ENCODE results near the gene DCUN1D2. TPM values are rescaled to one million over a fixed set of nuclear protein-coding genes. Genes with fewer than 3 reads are reported as not detected.

DCUN1D2 gene
- total and polyA plus RNA-seq, 8 donors: 4.8 to 18.3 (median 8.3) TPM

- DNase-seq: peak in 2 of 6 donors; percentile 48 to 61
- ATAC-seq: no peak
Measured at GRCh38 chr13:113407103-113407530, 83.4 kb downstream of the DCUN1D2 start.

DNA sequence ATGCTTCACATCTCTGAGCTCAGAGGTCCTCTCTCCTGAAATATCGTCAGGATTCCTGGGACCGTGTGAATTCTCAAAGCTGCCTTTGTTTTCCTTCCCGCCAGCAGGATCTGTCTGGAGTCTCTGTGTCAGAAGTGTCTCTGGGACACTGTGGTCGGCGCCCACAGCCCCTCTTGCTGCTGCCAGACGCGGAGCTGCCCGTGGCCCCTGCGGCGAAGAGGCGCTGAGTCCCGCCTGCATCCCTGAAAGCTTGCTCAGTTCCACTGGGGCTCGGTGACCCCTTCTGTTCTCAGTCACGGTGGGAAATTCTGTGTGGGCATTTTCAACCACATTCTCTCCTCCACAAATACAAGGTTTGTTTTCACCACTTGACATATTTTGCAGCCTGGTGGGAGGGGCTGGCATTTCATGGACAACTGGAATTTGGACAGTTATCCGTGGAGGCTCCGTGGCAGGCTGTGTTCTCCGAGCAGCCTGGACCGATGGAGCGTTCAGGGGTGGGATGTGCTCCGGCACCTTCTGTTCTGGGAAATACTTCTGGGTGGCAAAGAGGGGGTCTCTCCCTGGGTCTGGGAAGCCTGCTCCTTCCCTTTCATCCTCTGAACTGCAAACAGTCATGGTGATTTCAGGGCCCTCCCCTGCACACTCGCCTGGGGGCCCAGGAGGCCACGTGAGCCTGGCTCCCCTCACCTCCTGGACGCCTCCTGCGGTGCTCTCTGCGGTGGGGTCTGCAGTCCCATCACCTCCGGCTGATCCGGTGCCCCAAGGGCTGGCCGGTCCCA, 84.0 kb downstream of the DCUN1D2 start:
- Histone ChIP-seq H3K4me3 (no peak overlapping the region), H3K36me3 (no peaks in the 10 kb centered on the region), H3K27ac (no peak overlapping the region), H3K9me3 (no peaks in the 10 kb centered on the region), H3K4me1 (no peaks in the 10 kb centered on the region), H3K27me3 (no peaks in the 10 kb centered on the region)
- DNase-seq (peak in 2 of 6 donors; percentile 10 to 37), FAIRE-seq (no peak), ATAC-seq (no peak)
- TF ChIP-seq, protein P1, sequence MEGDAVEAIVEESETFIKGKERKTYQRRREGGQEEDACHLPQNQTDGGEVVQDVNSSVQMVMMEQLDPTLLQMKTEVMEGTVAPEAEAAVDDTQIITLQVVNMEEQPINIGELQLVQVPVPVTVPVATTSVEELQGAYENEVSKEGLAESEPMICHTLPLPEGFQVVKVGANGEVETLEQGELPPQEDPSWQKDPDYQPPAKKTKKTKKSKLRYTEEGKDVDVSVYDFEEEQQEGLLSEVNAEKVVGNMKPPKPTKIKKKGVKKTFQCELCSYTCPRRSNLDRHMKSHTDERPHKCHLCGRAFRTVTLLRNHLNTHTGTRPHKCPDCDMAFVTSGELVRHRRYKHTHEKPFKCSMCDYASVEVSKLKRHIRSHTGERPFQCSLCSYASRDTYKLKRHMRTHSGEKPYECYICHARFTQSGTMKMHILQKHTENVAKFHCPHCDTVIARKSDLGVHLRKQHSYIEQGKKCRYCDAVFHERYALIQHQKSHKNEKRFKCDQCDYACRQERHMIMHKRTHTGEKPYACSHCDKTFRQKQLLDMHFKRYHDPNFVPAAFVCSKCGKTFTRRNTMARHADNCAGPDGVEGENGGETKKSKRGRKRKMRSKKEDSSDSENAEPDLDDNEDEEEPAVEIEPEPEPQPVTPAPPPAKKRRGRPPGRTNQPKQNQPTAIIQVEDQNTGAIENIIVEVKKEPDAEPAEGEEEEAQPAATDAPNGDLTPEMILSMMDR (IDR thresholded peaks at IDR 0.05): no peak
- WGBS, 2 donors: 58 to 68% methylated on average over 28 of the region's 28 CpGs
- intact Hi-C loops (cut with DNase I): no loop called here

More at GRCh38 chr13:113407103-113407530, 83.4 kb downstream of the DCUN1D2 start:
- H3K27me3 ChIP-seq: no peaks in the 10 kb centered on the region
- 66 to 82% methylated on average over 19 to 21 of the region's 21 CpGs for WGBS, 2 donors
- H3K36me3 ChIP-seq: no peaks in the 10 kb centered on the region
- intact Hi-C loops (cut with DNase I): no loop called here
- H3K4me1 ChIP-seq: no peaks in the 10 kb centered on the region
- TF ChIP-seq, protein P1 (IDR thresholded peaks at IDR 0.05): no peak
- no peak for FAIRE-seq
- no peak overlapping the region for H3K4me3 ChIP-seq
- no peak overlapping the region for H3K27ac ChIP-seq
- H3K9me3 ChIP-seq: no peaks in the 10 kb centered on the region

Other genes with a start within 250 kb of the DCUN1D2 start
- gene LAMP1, start 193.5 kb downstream of the DCUN1D2 start, total RNA-seq: 100 to 1,000 TPM in 2 of 6 donors, 10 to 100 TPM in 4; 69.3 to 136 (median 96.0) TPM
- gene LAMP1, start 193.5 kb downstream of the DCUN1D2 start, polyA plus RNA-seq: 10 to 100 TPM; 35.1 to 69.2 TPM
- 1 to 10 TPM; 4.8 to 8.1 (median 6.0) TPM for gene GRTP1, start 126.6 kb downstream of the DCUN1D2 start, total RNA-seq
- 1 to 10 TPM; 7.3 to 9.5 TPM for gene GRTP1, start 126.6 kb downstream of the DCUN1D2 start, polyA plus RNA-seq
- 1 to 10 TPM; 2.2 to 6.0 (median 3.7) TPM for gene ADPRHL1, start 37.2 kb downstream of the DCUN1D2 start, total RNA-seq
- gene ADPRHL1, start 37.2 kb downstream of the DCUN1D2 start, polyA plus RNA-seq: 1 to 10 TPM; 1.2 to 2.3 TPM
- gene TFDP1, start 94.0 kb upstream of the DCUN1D2 start, total RNA-seq: 10 to 100 TPM; 10.3 to 24.7 (median 17.9) TPM
- gene TFDP1, start 94.0 kb upstream of the DCUN1D2 start, polyA plus RNA-seq: 10 to 100 TPM; 10.9 to 22.3 TPM
- not detected for gene ATP4B, start 167.5 kb upstream of the DCUN1D2 start, total RNA-seq
- not detected for gene ATP4B, start 167.5 kb upstream of the DCUN1D2 start, polyA plus RNA-seq
- not detected for gene GRK1, start 176.5 kb upstream of the DCUN1D2 start, total RNA-seq
- under 1 TPM; 0.02 to 0.04 TPM for gene GRK1, start 176.5 kb upstream of the DCUN1D2 start, polyA plus RNA-seq

Measured in pancreas (tissue), 10 donors.